NCI-H2107 (cell line): ENCODE data around the gene KCNQ2.

Experiments used
- DNase-seq: peaks from one replicate; lab custom pipeline; 2025; lab: John Stamatoyannopoulos, UW

Gene KCNQ2

DNA sequence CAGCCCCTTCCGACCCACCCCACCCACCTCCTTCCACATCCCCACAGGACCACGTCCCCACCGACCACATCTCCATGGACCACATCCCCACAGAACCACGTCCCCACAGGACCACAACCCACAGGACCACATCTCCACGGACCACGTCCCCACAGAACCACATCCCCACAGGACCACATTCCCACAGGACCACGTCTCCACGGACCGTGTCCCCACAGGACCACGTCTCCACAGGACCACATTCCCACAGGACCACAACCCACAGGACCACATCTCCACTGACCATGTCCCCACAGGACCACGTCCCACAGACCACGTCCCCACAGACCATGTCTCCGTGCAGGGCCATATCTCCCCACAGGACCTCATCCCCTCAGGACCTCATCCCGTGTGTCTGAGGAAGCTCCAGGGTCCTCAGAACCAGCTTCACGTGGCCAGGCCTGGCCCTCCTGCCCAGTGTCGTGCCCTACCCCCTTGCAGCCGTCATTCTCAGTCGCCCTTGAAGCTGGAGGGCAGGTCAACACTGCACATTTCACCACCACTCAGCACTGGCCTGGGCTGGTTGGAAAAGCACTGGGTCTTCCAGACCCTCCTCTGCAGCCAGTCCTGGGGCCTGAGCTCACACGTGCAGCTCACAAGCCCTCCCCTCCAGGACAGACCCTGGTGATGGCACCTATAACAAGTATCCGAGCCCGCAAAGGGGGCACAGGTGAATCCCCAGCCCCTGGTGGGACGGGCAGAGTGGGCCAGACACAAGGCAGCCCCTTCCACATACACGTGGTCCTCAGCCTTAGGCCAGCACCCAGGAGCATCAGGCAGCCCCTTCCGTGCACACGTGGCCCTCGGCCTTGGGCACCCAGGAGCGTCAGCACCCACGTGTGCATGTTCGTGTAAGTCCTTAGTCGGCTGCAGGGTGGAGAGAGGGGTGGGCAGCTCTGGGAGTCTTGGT is 115.2 kb downstream of the KCNQ2 start:
- DNase-seq: no peak

DNA sequence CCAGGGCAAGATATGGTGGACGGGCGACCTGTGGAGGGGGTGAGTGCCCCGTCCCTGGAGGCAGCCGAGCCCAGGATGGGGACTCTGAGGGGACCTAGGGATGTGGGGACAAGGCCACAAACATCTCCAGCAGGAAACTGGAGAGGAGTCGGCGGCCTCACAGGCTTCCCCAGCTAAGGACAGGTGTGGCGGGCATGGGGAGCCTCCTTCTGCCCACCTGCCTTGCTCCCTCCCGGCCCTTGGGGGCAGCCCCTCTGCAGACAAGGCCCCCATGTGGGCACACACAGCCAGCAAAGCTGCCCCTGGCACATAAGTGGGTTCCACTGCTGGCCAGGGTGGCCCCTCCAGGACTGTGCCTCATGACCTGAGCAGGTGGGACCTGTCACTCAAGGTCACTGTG is 115.9 kb downstream of the KCNQ2 start:
- no peak for DNase-seq

DNA sequence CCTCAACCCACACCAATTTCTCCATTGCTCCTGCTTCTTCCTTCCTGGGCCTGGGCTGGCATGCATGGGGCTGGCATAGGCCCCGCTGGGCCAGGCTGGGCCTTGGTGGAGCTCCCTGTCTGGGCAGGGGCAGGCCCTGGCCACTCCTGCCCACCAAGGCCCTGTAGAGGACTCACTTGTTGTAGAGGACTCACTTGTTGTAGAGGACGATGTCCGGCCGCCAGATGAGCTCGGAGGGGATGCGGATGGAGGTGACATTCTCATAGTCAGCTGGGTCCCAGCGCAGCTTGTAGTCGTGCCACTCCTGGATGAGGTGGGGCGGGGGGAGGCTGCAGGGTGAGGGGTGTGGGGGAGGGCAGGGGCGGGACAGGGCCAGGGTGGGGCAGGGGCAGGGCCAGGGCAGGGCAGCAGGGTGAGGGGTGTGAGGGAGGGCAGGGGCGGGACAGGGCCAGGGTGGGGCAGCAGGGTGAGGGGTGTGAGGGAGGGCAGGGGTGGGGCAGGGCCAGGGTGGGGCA is 116.6 kb downstream of the KCNQ2 start:
- no peak for DNase-seq

DNA sequence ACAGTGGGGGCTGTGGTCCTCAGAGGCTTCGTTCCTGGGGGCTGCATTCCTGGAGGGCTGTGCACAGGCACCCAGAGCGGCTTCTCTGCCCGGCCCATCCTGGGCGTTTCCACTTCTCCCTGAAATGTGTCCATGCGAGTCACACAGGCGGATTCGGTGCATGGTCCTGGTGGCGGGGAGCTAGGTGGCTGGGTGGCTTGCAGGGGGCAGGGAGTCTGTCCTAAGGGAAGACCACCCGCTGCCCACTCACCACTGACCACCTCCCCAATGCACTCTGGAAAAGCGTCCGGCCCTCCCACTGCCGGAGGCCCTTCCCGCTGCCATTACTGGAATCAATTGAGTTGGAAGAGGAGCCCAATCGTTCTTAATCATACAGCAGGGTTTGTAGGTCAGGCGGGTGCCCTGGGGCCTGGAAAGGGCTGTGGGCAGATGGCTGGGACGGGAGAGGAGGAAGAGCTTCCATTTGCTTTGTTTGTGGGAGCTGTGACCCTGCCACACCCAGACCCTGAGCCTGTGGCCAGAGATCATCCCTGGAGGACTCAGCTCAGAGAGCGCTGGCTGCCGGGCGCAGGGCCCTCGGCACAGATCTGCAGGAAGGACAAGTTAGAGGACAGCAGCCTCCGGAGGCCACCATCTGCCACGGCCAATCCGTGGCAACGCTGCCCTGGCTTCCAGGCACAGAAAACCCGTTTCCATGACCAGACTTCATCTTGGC is 117.7 kb downstream of the KCNQ2 start:
- no peak for DNase-seq

DNA sequence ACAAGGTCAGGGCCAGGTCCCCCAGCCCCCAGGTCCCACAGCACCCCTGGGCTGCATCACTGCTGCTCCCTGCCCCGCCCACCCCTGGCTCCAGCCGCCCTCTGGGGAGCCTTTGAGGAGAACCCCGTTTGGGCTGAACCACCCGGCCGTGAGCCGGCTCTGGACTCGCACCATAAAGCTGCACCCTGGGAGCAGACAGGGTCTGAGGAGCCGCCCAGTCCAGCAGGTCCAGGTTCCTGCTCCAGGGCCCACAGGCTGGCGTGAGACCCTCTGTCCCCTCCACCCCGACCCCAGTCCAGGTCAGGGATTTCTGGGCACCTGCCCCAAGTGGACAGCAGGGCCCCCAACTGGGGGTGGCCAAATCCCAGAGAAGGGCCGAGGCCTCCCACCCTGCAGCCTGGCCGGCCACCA is 119.6 kb downstream of the KCNQ2 start:
- no peak for DNase-seq

DNA sequence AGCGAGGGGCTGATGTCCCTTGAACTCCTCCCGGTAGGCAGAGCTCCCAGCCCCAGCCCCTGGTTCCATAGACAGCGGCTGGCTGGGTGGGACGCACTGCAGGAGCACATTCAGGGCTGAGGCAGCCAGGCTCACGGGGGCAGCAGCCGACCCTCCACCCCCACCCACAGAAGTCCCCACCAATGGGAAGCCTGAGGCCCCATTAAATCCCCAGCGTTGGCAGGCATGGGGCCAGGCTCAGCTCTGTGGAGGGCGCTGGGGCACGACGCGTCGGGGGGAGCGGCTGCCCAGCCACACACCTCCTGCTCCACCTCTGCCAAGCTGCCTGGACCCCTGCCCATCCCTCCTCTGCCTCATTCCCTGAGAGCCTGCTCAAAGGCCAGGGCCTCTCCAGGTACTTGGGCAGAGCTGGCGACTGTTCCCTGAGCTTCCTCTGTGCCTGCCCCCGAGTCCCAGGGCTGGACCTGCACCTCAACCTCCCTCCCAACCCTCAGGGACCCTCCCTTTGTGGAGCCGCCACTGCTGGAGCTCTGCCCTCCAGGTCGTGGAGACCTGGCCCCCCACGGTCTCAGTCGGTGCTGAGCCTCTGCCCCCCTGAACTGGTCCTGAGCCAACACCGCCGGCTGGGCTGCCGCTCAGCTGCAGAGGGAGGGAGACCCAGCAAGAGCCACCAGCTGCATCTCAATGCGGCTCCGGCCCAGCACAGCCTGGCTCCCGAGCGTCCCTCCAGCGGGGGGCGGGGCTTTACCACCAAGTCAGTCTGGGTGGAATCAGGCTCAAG is 120.5 kb downstream of the KCNQ2 start:
- no peak for DNase-seq

DNA sequence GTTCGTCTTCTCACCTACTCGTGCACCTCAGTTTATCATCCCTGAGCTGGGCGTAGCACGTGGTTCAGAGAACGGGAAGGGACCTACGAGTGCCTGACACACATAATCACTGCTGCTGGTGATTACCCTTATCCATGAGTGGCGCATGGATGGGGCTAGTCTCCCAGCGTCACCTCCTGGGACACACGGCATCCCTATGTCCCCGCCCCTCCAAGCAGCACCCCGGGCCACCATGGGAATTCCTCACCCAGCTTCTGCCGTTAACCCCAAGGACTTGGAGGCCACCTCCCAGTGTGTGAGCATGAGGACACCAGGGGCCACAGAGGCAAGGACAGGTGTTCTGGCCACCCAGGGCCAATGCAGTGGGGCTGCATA is 121.1 kb downstream of the KCNQ2 start:
- DNase-seq: no peak

DNA sequence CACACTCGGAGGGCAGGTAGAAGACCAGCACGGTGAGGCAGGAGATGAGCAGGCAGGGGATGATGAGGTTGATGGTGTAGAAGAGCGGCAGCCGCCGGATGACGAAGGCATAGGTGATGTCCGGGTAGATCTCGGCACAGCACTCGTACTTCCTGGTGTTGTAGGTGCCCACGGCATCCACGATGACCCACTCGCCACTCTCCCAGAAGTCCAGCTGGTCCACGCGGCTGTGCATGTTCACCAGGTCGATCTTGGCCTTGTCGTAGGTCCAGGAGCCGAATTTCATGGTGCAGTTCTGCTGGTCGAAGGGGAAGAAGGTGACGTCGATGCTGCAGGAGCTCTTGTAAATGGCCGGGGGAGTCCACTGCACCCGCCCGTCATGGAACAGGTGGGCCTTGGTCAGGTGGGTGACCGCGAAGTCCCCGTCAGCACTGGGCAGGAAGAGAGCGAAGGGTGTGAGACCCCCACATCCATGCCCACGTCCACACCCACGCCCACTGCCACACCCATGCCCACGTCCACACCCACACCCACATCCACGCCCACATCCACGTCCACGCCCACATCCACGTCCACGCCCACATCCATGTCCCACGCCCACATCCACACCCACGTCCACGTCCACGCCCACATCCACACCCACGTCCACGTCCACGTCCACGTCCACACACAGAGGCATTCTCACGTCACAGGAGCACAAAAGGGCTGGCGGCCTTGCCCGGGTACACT is 121.7 kb downstream of the KCNQ2 start:
- no peak for DNase-seq
